GM12801 (cell line): ENCODE data around the gene CACNB3.

Experiments used
- TF ChIP-seq, protein P1 (sequence below): IDR thresholded peaks from one replicate; pipeline ENCODE4 v1.5.1; 2011; ENCODE audit warnings: control low read depth; ENCODE audit not compliant: insufficient read length; ENCODE audit errors: extremely low read depth

CACNB3 gene

DNA sequence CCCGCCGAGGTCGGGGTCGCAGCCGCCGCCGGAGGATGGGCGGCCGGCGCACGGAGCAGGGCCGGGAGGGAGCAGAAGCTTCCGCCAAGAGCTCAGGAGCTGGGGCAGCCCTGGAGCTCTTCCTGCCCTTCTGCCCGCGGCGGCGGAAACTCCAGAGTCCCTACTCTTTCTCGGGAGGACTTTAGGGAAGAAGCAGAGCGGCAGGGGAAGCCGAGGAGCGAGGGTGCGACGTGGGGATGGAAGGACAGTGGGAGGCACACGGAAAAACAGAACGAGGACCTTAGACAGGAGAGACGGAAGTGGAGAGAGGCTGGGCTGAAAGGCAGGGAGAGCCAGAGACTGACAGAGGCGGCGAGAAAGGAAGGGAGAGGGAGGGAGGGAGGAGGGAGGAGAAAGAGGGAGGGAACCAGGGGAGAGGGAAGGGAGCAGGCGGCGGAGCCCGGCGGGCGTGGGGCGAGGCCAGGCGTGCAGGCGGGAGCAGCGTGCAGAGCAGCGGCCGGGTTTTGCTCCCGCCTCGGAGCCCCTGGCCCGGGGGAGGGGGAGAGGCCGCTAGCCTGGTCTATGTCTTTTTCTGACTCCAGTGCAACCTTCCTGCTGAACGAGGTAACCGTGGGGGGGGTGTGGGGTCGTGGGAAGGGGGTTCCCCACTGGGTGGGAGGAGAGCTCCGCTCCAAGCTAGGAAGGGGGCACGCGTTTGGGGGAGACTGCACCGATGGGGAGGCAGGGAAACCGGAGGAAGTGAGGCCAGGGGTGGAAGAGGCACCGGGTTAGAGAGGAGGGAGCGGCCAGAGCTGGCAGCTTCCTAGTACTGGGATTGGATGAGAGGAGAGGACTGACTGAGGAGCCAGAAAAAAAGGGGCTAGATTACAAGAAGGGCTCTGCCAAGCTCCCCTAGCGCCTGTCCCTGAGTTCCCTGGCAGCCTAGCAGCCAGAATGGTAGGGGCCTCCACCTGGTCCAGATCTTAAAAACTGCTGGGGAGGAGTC lies 2.9 kb upstream of the CACNB3 start:
- TF ChIP-seq, protein P1, sequence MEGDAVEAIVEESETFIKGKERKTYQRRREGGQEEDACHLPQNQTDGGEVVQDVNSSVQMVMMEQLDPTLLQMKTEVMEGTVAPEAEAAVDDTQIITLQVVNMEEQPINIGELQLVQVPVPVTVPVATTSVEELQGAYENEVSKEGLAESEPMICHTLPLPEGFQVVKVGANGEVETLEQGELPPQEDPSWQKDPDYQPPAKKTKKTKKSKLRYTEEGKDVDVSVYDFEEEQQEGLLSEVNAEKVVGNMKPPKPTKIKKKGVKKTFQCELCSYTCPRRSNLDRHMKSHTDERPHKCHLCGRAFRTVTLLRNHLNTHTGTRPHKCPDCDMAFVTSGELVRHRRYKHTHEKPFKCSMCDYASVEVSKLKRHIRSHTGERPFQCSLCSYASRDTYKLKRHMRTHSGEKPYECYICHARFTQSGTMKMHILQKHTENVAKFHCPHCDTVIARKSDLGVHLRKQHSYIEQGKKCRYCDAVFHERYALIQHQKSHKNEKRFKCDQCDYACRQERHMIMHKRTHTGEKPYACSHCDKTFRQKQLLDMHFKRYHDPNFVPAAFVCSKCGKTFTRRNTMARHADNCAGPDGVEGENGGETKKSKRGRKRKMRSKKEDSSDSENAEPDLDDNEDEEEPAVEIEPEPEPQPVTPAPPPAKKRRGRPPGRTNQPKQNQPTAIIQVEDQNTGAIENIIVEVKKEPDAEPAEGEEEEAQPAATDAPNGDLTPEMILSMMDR = no peak

DNA sequence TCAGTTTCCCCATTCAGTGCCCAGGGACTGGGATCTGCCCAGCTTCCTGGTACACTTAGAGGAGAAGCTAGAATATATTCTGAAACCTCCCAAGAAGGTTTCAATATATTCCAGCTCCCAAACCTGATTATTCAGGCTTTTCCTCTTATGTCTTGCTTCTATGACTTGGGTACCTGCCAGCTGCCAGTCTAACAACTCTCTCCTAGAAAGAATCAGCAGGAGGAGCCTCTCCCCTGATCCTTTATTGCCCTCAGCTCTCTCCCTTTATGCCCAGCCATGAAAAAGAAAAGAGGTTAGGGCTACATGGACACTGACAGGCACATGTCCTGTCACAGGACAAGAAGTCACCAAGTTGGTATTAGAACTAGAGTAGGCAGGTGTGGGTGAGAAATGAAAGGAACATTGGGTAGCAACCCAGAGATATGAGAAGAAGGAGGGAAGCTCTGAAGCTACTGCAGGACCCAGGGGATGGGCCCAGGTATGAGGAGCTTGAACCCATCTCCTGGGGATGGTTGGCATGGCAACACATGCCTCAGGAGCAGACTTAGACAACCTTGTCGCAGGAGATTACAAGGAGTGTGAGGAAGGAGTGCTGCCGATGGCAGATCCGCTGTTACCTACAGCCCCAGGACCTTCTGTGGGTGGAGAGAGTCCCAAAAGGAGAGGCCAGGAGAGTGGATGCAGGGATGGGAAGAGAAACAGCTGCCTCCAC lies 2.0 kb upstream of the CACNB3 start:
- TF ChIP-seq, protein P1 = no peak

DNA sequence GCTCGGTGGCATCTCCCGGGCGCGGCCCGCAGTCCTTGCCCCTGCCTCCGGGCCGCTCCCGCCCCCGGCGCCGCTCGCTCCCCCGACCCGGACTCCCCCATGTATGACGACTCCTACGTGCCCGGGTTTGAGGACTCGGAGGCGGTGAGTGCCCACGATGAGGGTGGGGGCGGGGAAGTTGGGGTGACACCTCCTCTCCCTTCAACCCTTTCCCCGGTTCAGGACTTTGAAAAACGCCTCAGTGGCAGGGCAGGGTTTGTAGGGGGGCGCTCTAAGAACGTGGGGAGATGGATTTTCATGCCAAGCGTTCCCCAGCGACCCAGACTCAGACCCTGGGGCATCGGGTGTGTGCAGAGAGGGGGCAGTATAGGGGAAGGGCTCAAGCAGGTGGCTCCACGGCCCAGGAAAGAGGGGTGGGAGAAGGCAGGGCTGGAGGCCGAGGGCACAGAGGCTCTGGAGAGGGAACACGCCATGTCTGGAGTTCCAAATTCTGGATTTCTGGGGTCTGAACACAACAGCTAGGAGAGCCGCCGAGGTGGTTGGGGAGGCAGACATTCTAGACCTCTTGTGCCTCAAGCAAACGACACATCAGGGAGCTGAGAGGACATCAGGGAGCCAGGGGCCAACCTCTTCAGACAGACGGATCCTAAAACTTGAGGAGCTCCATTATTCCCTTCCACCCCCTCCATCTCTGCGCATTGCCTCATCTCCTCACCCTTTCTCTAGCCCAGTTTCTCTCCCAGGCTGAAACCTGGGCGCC lies 715 bp downstream of the CACNB3 start:
- TF ChIP-seq, protein P1 = no peak

DNA sequence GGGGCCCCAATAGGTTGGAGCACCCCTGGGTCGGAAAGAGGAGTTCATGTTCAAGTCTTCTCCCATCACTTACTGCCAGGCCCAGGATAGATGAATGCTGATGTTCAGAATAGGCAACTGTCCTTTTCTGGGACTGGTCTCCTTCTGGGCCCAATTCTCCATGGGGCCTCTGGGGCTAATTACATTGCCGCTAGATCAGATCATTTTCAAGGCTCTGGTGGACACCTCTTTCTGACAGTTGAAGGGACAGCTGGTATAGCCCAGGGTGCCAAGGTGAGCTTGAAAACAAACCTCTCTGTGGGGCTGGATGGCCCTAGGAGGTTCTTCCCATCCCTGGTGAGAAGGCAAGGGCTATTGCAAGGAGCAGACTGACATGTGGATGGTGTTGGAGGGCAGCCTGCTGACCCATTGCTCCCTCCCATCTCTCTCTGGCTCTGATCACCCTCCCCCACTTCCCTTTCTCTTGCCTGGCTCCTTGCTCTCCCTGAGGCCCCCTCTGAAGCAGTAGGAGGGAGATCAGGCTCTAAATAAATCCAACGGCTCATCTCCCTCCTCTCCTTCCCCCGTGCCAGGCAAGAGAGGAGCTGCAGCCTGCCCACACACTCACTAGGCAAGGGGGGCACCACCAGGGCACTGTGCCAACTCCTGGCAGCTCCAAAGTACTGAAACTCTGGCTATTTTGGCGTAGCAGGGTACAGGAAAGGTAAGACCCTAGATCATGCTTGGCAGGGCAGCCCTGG lies 1.9 kb downstream of the CACNB3 start:
- TF ChIP-seq, protein P1 = no peak

GRCh38 chr12:48822139-48822538 lies 3.8 kb downstream of the CACNB3 start:
- TF ChIP-seq, protein P1 = no peak

- TF ChIP-seq, protein P1 = no peak
Observed at GRCh38 chr12:48822711-48823110, 4.4 kb downstream of the CACNB3 start.
